ENCODE results near the gene PARD3B.
A peak's percentile ranks its signal among the peaks of the same experiment; 100 is the strongest.
"Not testable (repeated sequence)": the region's sequence is repeated elsewhere in the genome, so short reads cannot be mapped to it uniquely, and the experiment has no call there.

PARD3B gene

GRCh38 chr2:204551512-204551863 is 6.2 kb downstream of the PARD3B start:
- no peaks in the 10 kb centered on the region for H3K27me3 ChIP-seq (ENCODE audit: low read depth)
- peak in 1 of 2 experiments; percentile 34 for DNase-seq (ENCODE audit: low spot score in 2 of 2)
- peaks cover 22% of the 10 kb centered on the region for H3K4me1 ChIP-seq
- H3K9me3 ChIP-seq: no peaks in the 10 kb centered on the region
- H3K4me3 ChIP-seq: no peak overlapping the region
- no peaks in the 10 kb centered on the region for H3K36me3 ChIP-seq (replicated peaks)
- in situ Hi-C loops (cut with MboI; ENCODE audit: low sequenced_read_pairs): no loop called here

GRCh38 chr2:204557604-204558003 is 12.3 kb downstream of the PARD3B start:
- Histone ChIP-seq H3K27me3 (ENCODE audit: low read depth) (no peaks in the 10 kb centered on the region), H3K9me3 (no peaks in the 10 kb centered on the region), H3K4me1 (no peaks in the 10 kb centered on the region), H3K4me3 (no peak overlapping the region), H3K36me3 (replicated peaks) (no peaks in the 10 kb centered on the region)
- DNase-seq (ENCODE audit: low spot score in 2 of 2): no peak
- in situ Hi-C loops (cut with MboI; ENCODE audit: low sequenced_read_pairs): no loop called here

- H3K9me3 ChIP-seq; H3K27me3 ChIP-seq (ENCODE audit: low read depth); H3K36me3 ChIP-seq (replicated peaks); H3K4me1 ChIP-seq; in situ Hi-C loops (cut with MboI; ENCODE audit: low sequenced_read_pairs); H3K4me3 ChIP-seq; DNase-seq (ENCODE audit: low spot score in 2 of 2): not testable (repeated sequence)
Observed at GRCh38 chr2:204559358-204559757, 14.1 kb downstream of the PARD3B start.

GRCh38 chr2:204560902-204561301 is 15.6 kb downstream of the PARD3B start:
- Histone ChIP-seq H3K36me3 (replicated peaks) (no peaks in the 10 kb centered on the region), H3K4me3 (no peak overlapping the region), H3K27me3 (ENCODE audit: low read depth) (no peaks in the 10 kb centered on the region), H3K9me3 (no peaks in the 10 kb centered on the region), H3K4me1 (no peaks in the 10 kb centered on the region)
- in situ Hi-C loops (cut with MboI; ENCODE audit: low sequenced_read_pairs): no loop called here
- no peak for DNase-seq (ENCODE audit: low spot score in 2 of 2)

GRCh38 chr2:204561771-204562170 is 16.5 kb downstream of the PARD3B start:
- Histone ChIP-seq H3K9me3 (no peaks in the 10 kb centered on the region), H3K4me3 (no peak overlapping the region), H3K27me3 (ENCODE audit: low read depth) (no peaks in the 10 kb centered on the region), H3K4me1 (no peaks in the 10 kb centered on the region), H3K36me3 (replicated peaks) (no peaks in the 10 kb centered on the region)
- DNase-seq (ENCODE audit: low spot score in 2 of 2): no peak
- in situ Hi-C loops (cut with MboI; ENCODE audit: low sequenced_read_pairs): no loop called here

- in situ Hi-C loops (cut with MboI; ENCODE audit: low sequenced_read_pairs): no loop called here
Observed at GRCh38 chr2:204566439-204566838, 21.2 kb downstream of the PARD3B start.

GRCh38 chr2:204570421-204570820 is 25.1 kb downstream of the PARD3B start:
- Histone ChIP-seq H3K4me3 (no peak overlapping the region), H3K27me3 (ENCODE audit: low read depth) (no peaks in the 10 kb centered on the region), H3K4me1 (no peaks in the 10 kb centered on the region), H3K9me3 (no peaks in the 10 kb centered on the region), H3K36me3 (replicated peaks) (no peaks in the 10 kb centered on the region)
- no peak for DNase-seq (ENCODE audit: low spot score in 2 of 2)
- in situ Hi-C loops (cut with MboI; ENCODE audit: low sequenced_read_pairs): no loop called here

More at GRCh38 chr2:204566439-204566838, 21.2 kb downstream of the PARD3B start:
- Histone ChIP-seq H3K4me3 (no peak overlapping the region), H3K9me3 (no peaks in the 10 kb centered on the region), H3K27me3 (ENCODE audit: low read depth) (no peaks in the 10 kb centered on the region), H3K4me1 (no peaks in the 10 kb centered on the region), H3K36me3 (replicated peaks) (no peaks in the 10 kb centered on the region)
- no peak for DNase-seq (ENCODE audit: low spot score in 2 of 2)

GRCh38 chr2:204571041-204571440 is 25.8 kb downstream of the PARD3B start:
- H3K36me3 ChIP-seq (replicated peaks): no peaks in the 10 kb centered on the region
- in situ Hi-C loops (cut with MboI; ENCODE audit: low sequenced_read_pairs): no loop called here
- H3K4me1 ChIP-seq: no peaks in the 10 kb centered on the region
- no peak overlapping the region for H3K4me3 ChIP-seq
- no peaks in the 10 kb centered on the region for H3K9me3 ChIP-seq
- no peaks in the 10 kb centered on the region for H3K27me3 ChIP-seq (ENCODE audit: low read depth)
- no peak for DNase-seq (ENCODE audit: low spot score in 2 of 2)

- Histone ChIP-seq H3K4me1 (no peaks in the 10 kb centered on the region), H3K36me3 (replicated peaks) (no peaks in the 10 kb centered on the region), H3K27me3 (ENCODE audit: low read depth) (no peaks in the 10 kb centered on the region), H3K9me3 (no peaks in the 10 kb centered on the region), H3K4me3 (no peak overlapping the region)
- in situ Hi-C loops (cut with MboI; ENCODE audit: low sequenced_read_pairs): no loop called here
- DNase-seq (ENCODE audit: low spot score in 2 of 2): no peak
Observed at GRCh38 chr2:204571911-204572310, 26.6 kb downstream of the PARD3B start.

GRCh38 chr2:204573221-204573620 is 27.9 kb downstream of the PARD3B start:
- in situ Hi-C loops (cut with MboI; ENCODE audit: low sequenced_read_pairs): no loop called here

GRCh38 chr2:204574486-204574885 is 29.2 kb downstream of the PARD3B start:
- no peak for DNase-seq (ENCODE audit: low spot score in 2 of 2)
- Histone ChIP-seq H3K9me3 (no peaks in the 10 kb centered on the region), H3K27me3 (ENCODE audit: low read depth) (no peaks in the 10 kb centered on the region), H3K4me3 (no peak overlapping the region), H3K4me1 (no peaks in the 10 kb centered on the region), H3K36me3 (replicated peaks) (no peaks in the 10 kb centered on the region)
- in situ Hi-C loops (cut with MboI; ENCODE audit: low sequenced_read_pairs): no loop called here

More at GRCh38 chr2:204573221-204573620, 27.9 kb downstream of the PARD3B start:
- H3K36me3 ChIP-seq (replicated peaks): no peaks in the 10 kb centered on the region
- no peaks in the 10 kb centered on the region for H3K27me3 ChIP-seq (ENCODE audit: low read depth)
- H3K4me1 ChIP-seq: no peaks in the 10 kb centered on the region
- H3K9me3 ChIP-seq: no peaks in the 10 kb centered on the region
- DNase-seq (ENCODE audit: low spot score in 2 of 2): no peak
- no peak overlapping the region for H3K4me3 ChIP-seq

- no peaks in the 10 kb centered on the region for H3K27me3 ChIP-seq (ENCODE audit: low read depth)
- DNase-seq (ENCODE audit: low spot score in 2 of 2): no peak
- no peak overlapping the region for H3K4me3 ChIP-seq
- H3K36me3 ChIP-seq (replicated peaks): no peaks in the 10 kb centered on the region
- no peaks in the 10 kb centered on the region for H3K4me1 ChIP-seq
- in situ Hi-C loops (cut with MboI; ENCODE audit: low sequenced_read_pairs): no loop called here
- H3K9me3 ChIP-seq: no peaks in the 10 kb centered on the region
Observed at GRCh38 chr2:204575463-204575862, 30.2 kb downstream of the PARD3B start.

- no peaks in the 10 kb centered on the region for H3K9me3 ChIP-seq
- H3K27me3 ChIP-seq (ENCODE audit: low read depth): no peaks in the 10 kb centered on the region
- in situ Hi-C loops (cut with MboI; ENCODE audit: low sequenced_read_pairs): no loop called here
- H3K4me3 ChIP-seq: no peak overlapping the region
- H3K36me3 ChIP-seq (replicated peaks): no peaks in the 10 kb centered on the region
- no peak for DNase-seq (ENCODE audit: low spot score in 2 of 2)
- H3K4me1 ChIP-seq: no peaks in the 10 kb centered on the region
Observed at GRCh38 chr2:204576362-204576979, 31.2 kb downstream of the PARD3B start.

GRCh38 chr2:204578928-204579598 is 33.8 kb downstream of the PARD3B start:
- in situ Hi-C loops (cut with MboI; ENCODE audit: low sequenced_read_pairs): no loop called here
- no peak for DNase-seq (ENCODE audit: low spot score in 2 of 2)
- Histone ChIP-seq H3K9me3 (no peaks in the 10 kb centered on the region), H3K27me3 (ENCODE audit: low read depth) (no peaks in the 10 kb centered on the region), H3K4me3 (no peak overlapping the region), H3K4me1 (no peaks in the 10 kb centered on the region), H3K36me3 (replicated peaks) (no peaks in the 10 kb centered on the region)

- Histone ChIP-seq H3K9me3 (no peaks in the 10 kb centered on the region), H3K4me1 (no peaks in the 10 kb centered on the region), H3K36me3 (replicated peaks) (no peaks in the 10 kb centered on the region), H3K27me3 (ENCODE audit: low read depth) (no peaks in the 10 kb centered on the region), H3K4me3 (no peak overlapping the region)
- no peak for DNase-seq (ENCODE audit: low spot score in 2 of 2)
- in situ Hi-C loops (cut with MboI; ENCODE audit: low sequenced_read_pairs): no loop called here
Observed at GRCh38 chr2:204581946-204582345, 36.7 kb downstream of the PARD3B start.

Measured in HAP-1 (cell line).